Thoracic aorta (tissue), 2 donors: ENCODE measurements around the gene SHOC2. TPM values are rescaled to one million over a fixed set of nuclear protein-coding genes. Genes with fewer than 3 reads are reported as not detected.

ENCODE experiments used
- ATAC-seq: fragments of 150-250 bp; one replicate; pipeline ENCODE4 v1.8.0; 2017; ENCODE audit warnings: low read depth; ENCODE audit not compliant: insufficient number of reproducible peaks, low FRiP score
- DNase-seq: peaks from one replicate; pipeline ENCODE4 v3.0.0-alpha.2; 2020; ENCODE audit warnings: low spot score
- H3K27ac ChIP-seq, 2 donors: fragments of 200-600 bp; sonication (generic); 1 replicate in 1 of 2; 2 replicates in 1 of 2; pipeline ENCODE4 v1.5.1; 2016; ENCODE audit warnings: mild to moderate bottlenecking in 2 of 2, moderate library complexity in 2 of 2
- H3K27me3 ChIP-seq: fragments of 200-600 bp; sonication (generic); replicated peaks from 2 replicates; pipeline ENCODE4 v1.6.0; 2016; ENCODE audit warnings: mild to moderate bottlenecking; ENCODE audit not compliant: insufficient read depth
- H3K36me3 ChIP-seq: fragments of 200-600 bp; sonication (generic); one replicate; pipeline ENCODE4 v1.5.1; 2016
- H3K4me1 ChIP-seq, 2 donors: fragments of 200-600 bp; sonication (generic); 1 replicate in 1 of 2; 2 replicates in 1 of 2; pipeline versions ENCODE4 v1.5.1 to v1.6.0; 2016; ENCODE audit warnings: low read depth in 2 of 2, mild to moderate bottlenecking in 1 of 2; ENCODE audit not compliant: control insufficient read depth in 1 of 2
- H3K4me3 ChIP-seq: fragments of 200-600 bp; sonication (generic); 2 replicates; pipeline ENCODE4 v1.5.1; 2016; ENCODE audit warnings: mild to moderate bottlenecking
- H3K9me3 ChIP-seq: fragments of 200-600 bp; sonication (generic); 2 replicates; pipeline ENCODE4 v1.5.1; 2016
- CTCF ChIP-seq: fragments of 200-600 bp; sonication (generic); IDR thresholded peaks from one replicate; pipeline ENCODE4 v1.5.1; 2019; ENCODE audit warnings: antibody characterized with exemption
- total RNA-seq, 2 donors: library from RNA; depleted of rRNA; stranded (reverse); fragments of >200 nt; gene quantifications; one replicate each; pipeline versions ENCODE4 v1.1.0 to v1.2.3, GENCODE V29; 2016

Gene SHOC2
- total RNA-seq, 2 donors from 2014 or later, result 41.6 to 115 TPM

GRCh38 chr10:110901954-110902819 lies 17.2 kb upstream of the SHOC2 start:
- ATAC-seq (no peak), DNase-seq (no peak)
- Histone ChIP-seq H3K4me3 (no peak overlapping the region), H3K9me3 (no peaks in the 10 kb centered on the region), H3K27me3 (no peaks in the 10 kb centered on the region), H3K4me1 (no peaks in the 10 kb centered on the region), H3K27ac (no peak overlapping the region), H3K36me3 (peaks cover 9% of the 10 kb centered on the region)
- TF ChIP-seq CTCF, result no peak

GRCh38 chr10:110903280-110904278 lies 15.8 kb upstream of the SHOC2 start:
- ATAC-seq, result no peak

DNA sequence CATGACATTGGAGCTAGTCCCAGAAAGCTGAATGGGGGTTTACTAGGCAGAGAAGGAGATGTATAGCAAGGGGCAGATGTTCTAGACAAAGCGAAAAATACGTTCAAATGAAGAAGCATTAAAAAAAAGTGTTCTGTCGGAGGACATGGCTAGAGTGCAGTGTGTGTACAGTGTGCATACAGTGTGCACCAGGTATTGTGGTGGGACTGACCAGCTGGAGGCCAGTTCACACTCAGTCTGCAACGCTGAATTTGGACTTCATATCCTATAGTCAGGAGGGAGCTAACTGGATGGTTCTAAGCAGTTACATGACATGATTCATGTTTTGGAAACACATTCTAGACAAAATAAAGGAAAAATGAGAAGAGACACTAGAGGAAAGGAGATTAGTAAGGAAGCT lies 9.3 kb upstream of the SHOC2 start:
- Histone ChIP-seq H3K36me3 (no peaks in the 10 kb centered on the region), H3K4me1 (no peaks in the 10 kb centered on the region), H3K27me3 (no peaks in the 10 kb centered on the region), H3K27ac (no peak overlapping the region), H3K9me3 (no peaks in the 10 kb centered on the region), H3K4me3 (no peak overlapping the region)
- no peak for ATAC-seq
- no peak for DNase-seq
- TF ChIP-seq CTCF, result no peak

More at GRCh38 chr10:110903280-110904278, 15.8 kb upstream of the SHOC2 start:
- no peaks in the 10 kb centered on the region for H3K9me3 ChIP-seq
- no peak overlapping the region for H3K27ac ChIP-seq
- peaks cover 4% of the 10 kb centered on the region for H3K36me3 ChIP-seq
- H3K4me3 ChIP-seq, result no peak overlapping the region
- no peak for TF ChIP-seq CTCF
- no peaks in the 10 kb centered on the region for H3K4me1 ChIP-seq
- no peak for DNase-seq
- H3K27me3 ChIP-seq, result no peaks in the 10 kb centered on the region

GRCh38 chr10:110912374-110912773 lies 7.0 kb upstream of the SHOC2 start:
- TF ChIP-seq CTCF, result no peak

DNA sequence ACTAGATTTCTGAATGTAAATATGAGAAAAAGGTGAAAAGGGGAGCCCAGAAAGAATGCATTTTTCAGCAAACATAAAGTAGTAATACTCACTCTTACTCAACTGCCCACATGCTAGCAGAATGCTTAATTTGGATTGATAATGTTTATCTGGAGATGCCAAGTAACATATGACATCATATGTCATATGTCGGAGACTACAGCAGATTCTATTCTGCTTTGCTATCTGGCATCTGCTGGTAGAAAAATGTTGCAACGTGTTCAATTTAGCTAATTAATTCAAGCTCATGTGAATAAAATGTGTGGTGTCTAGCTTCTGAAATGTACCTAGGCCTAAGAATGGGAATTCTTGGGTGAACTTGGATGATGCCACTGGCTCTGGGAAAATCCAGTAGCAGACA lies 5.0 kb upstream of the SHOC2 start:
- DNase-seq (no peak), ATAC-seq (no peak)
- TF ChIP-seq CTCF, result no peak
- no peaks in the 10 kb centered on the region for H3K9me3 ChIP-seq
- H3K27me3 ChIP-seq, result no peaks in the 10 kb centered on the region
- H3K4me1 ChIP-seq, result peaks cover 0 to 4% of the 10 kb centered on the region in 2 donors
- no peak overlapping the region for H3K4me3 ChIP-seq
- no peaks in the 10 kb centered on the region for H3K36me3 ChIP-seq
- no peak overlapping the region for H3K27ac ChIP-seq

More at GRCh38 chr10:110912374-110912773, 7.0 kb upstream of the SHOC2 start:
- Histone ChIP-seq H3K4me1 (no peaks in the 10 kb centered on the region), H3K36me3 (no peaks in the 10 kb centered on the region), H3K27me3 (no peaks in the 10 kb centered on the region), H3K9me3 (no peaks in the 10 kb centered on the region), H3K27ac (no peak overlapping the region), H3K4me3 (no peak overlapping the region)
- DNase-seq, result no peak
- ATAC-seq, result no peak
